Ovary (tissue), 9 donors: ENCODE data around the gene COL24A1. TPM values are rescaled to one million over a fixed set of nuclear protein-coding genes. Genes with fewer than 3 reads are reported as not detected.

Source experiments
- DNase-seq, 5 donors: peaks; one replicate each; pipeline ENCODE4 v3.0.0-alpha.2; 2019 to 2020
- H3K27ac ChIP-seq, 2 donors: fragments of 200-600 bp; one replicate each; pipeline versions ENCODE4 v1.5.1 to v1.8.0; 2019 to 2022
- H3K27me3 ChIP-seq: fragments of 200-600 bp; one replicate; pipeline ENCODE4 v1.8.0; 2022
- H3K36me3 ChIP-seq: fragments of 200-600 bp; sonication (generic); one replicate; pipeline ENCODE4 v1.5.1; 2019
- H3K4me1 ChIP-seq: one replicate; pipeline ENCODE4 v1.8.1; 2013; ENCODE audit warnings: mild to moderate bottlenecking, moderate library complexity; ENCODE audit not compliant: insufficient read depth
- H3K4me3 ChIP-seq: fragments of 200-600 bp; sonication (generic); one replicate; pipeline ENCODE4 v1.5.1; 2017
- H3K9me3 ChIP-seq, 2 donors: fragments of 200-600 bp in 1 of 2; sonication (generic) in 1 of 2; one replicate each; pipeline versions ENCODE4 v1.5.1 to v1.8.1; 2013 to 2019; ENCODE audit warnings: mild to moderate bottlenecking in 1 of 2, moderate library complexity in 1 of 2
- EP300 ChIP-seq: sonication (generic); formaldehyde crosslinking; IDR thresholded peaks from one replicate; pipeline ENCODE4 v1.6.1; 2017; ENCODE audit warnings: antibody characterized with exemption
- POLR2A ChIP-seq: fragments of 450-650 bp; IDR thresholded peaks from one replicate; pipeline ENCODE4 v1.6.1; 2017; ENCODE audit warnings: antibody characterized with exemption, mild to moderate bottlenecking, moderate library complexity
- WGBS, 3 donors: extraction: QIAGEN DNeasy Blood & Tissue Kit in 1 of 3; methylation state at CpG; one replicate each; pipeline versions ENCODE4 v1.1.5 to v1.1.7; 2013 to 2017; 5-methylcytosine and 5-hydroxymethylcytosine counted together
- intact Hi-C, 4 donors: fragments of 100-400 bp; cut with DNase I; formaldehyde crosslinking; loops; one replicate each; pipeline versions ENCODE4 v1.11.0 to v1.15.1; 2022 to 2023
- polyA plus RNA-seq, 2 donors: library from polyadenylated mRNA; stranded (reverse); fragments of 200-250 nt in 1 of 2; fragments of 350-450 nt in 1 of 2; fragmentation: Illumina TruSeq in 1 of 2; extraction: RNeasy Lipid Tissue Mini Kit (QIAGEN cat#74804) in 1 of 2; gene quantifications; one replicate each; pipeline ENCODE4 v1.2.3, GENCODE V29; 2013 to 2014
- total RNA-seq, 7 donors: library from RNA; depleted of rRNA in 2 of 7; stranded (reverse); fragments of >200 nt in 2 of 7; fragmentation: NEBNext Ultra II Directional in 3 of 7; extraction: Animal tissue kit (Norgen Biotek cat#: 25700) in 3 of 7; gene quantifications; one replicate each; pipeline versions ENCODE4 v1.1.0 to v1.2.4, GENCODE V29; 2016 to 2023
- TF ChIP-seq, protein P1 (sequence below), 3 donors: fragments of 450-650 bp in 2 of 3; fragments of 200-600 bp in 1 of 3; IDR thresholded peaks; one replicate each; pipeline versions ENCODE4 v1.5.1 to v1.8.0; 2016 to 2022; ENCODE audit warnings: antibody characterized with exemption in 3 of 3, mild to moderate bottlenecking in 1 of 3
- donor health status: DM: no; HTN: no; CAD: no; lungs with moderate emphysema.
- donor health status: DM: no; HTN: no; CAD: no.
- donor health status: Bipolar disorder and iron deficiency.
- donor health status: DM: yes; HTN: yes; CAD: no.
- donor health status: DM: no; HTN: no; CAD: no.
- donor health status: DM: yes; HTN: yes; CAD: no.

The COL24A1 gene
- total and polyA plus RNA-seq, 9 donors, result 0.31 to 5.8 (median 0.74) TPM

DNA sequence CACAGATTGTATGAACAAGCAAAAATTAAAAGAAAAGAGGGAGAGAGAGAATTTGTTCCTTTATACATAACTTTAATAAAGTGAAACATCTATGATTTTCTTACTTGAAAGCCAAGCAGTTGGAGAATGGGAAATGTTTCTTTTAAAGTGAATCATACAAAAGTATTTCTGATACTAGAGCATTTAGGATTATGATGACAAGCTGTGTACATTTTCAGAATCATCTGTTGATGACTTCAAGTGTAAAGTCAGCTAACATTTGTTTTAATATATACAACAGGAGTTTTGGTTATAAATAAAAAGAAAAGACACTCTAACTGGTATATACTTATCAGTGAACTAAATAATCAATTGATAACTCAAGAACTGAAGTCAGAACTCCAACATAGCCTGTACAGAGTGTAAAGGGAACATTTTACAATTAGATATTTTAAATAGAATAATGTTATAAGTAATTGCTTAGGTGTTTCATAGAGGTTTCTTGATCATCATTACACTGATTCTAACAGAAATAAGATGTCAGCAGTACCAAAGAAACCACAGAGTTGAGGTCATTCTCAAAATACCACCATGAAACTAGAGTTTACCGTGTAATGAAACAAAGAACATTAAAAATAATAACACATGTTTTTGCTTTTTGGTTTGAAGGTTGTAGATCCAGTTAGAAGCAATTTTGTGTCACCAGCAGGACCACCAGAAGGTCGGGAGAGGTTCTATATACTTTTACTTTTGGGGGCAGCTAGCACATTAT is 103.4 kb downstream of the COL24A1 start:
- no peaks in the 10 kb centered on the region for H3K36me3 ChIP-seq
- TF ChIP-seq, protein P1, sequence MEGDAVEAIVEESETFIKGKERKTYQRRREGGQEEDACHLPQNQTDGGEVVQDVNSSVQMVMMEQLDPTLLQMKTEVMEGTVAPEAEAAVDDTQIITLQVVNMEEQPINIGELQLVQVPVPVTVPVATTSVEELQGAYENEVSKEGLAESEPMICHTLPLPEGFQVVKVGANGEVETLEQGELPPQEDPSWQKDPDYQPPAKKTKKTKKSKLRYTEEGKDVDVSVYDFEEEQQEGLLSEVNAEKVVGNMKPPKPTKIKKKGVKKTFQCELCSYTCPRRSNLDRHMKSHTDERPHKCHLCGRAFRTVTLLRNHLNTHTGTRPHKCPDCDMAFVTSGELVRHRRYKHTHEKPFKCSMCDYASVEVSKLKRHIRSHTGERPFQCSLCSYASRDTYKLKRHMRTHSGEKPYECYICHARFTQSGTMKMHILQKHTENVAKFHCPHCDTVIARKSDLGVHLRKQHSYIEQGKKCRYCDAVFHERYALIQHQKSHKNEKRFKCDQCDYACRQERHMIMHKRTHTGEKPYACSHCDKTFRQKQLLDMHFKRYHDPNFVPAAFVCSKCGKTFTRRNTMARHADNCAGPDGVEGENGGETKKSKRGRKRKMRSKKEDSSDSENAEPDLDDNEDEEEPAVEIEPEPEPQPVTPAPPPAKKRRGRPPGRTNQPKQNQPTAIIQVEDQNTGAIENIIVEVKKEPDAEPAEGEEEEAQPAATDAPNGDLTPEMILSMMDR (IDR thresholded peaks at IDR 0.05), result no peak
- TF ChIP-seq POLR2A (no peak), EP300 (no peak)
- no peak overlapping the region for H3K27ac ChIP-seq
- no peak for DNase-seq
- no peak overlapping the region for H3K4me3 ChIP-seq
- no peaks in the 10 kb centered on the region for H3K9me3 ChIP-seq
- intact Hi-C loops, result no loop called here
- WGBS, 3 donors, result 92 to 95% (median 94%) methylated on average over 2 of the region's 2 CpGs
- no peaks in the 10 kb centered on the region for H3K27me3 ChIP-seq
- no peaks in the 10 kb centered on the region for H3K4me1 ChIP-seq

GRCh38 chr1:86035101-86035500 is 121.5 kb downstream of the COL24A1 start:
- WGBS, 3 donors, result 12 to 22% (median 13%) methylated on average over 1 of the region's 1 CpG
- intact Hi-C loops, result no loop called here

DNA sequence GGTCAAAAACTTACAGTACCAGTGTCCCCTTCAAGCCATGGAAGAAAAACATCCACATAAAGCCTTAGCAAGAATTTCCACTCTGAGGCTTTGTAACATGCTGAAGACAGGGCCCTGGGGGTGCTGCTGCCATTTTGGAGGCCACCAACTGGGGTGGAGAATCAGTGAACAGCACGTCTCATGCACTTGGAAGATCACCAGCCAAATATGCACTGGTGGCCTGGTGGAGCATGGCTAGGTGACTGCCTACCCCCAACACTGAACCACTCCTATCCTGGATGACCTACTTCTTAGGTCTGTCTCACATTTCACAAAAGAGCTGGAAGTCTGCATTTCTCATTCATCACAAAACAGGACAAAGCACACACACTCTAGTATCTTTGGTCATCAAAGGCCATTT is 126.4 kb downstream of the COL24A1 start:
- 76 to 93% (median 80%) methylated on average over 1 of the region's 1 CpG for WGBS, 3 donors

More at GRCh38 chr1:86035101-86035500, 121.5 kb downstream of the COL24A1 start:
- TF ChIP-seq EP300 (no peak), POLR2A (no peak)
- TF ChIP-seq, protein P1 (IDR thresholded peaks at IDR 0.05), result no peak
- no peak for DNase-seq
- Histone ChIP-seq H3K4me3 (no peak overlapping the region), H3K4me1 (no peaks in the 10 kb centered on the region), H3K36me3 (no peaks in the 10 kb centered on the region), H3K27me3 (no peaks in the 10 kb centered on the region), H3K27ac (no peak overlapping the region), H3K9me3 (no peaks in the 10 kb centered on the region)

GRCh38 chr1:86018283-86018923 is 138.2 kb downstream of the COL24A1 start:
- no peaks in the 10 kb centered on the region for H3K36me3 ChIP-seq
- H3K4me1 ChIP-seq, result no peaks in the 10 kb centered on the region
- H3K27ac ChIP-seq, result no peak overlapping the region
- no peaks in the 10 kb centered on the region for H3K27me3 ChIP-seq
- intact Hi-C loops, result no loop called here
- H3K4me3 ChIP-seq, result no peak overlapping the region
- H3K9me3 ChIP-seq, result no peaks in the 10 kb centered on the region
- TF ChIP-seq, protein P1 (IDR thresholded peaks at IDR 0.05), result peak in 1 of 3 donors; percentile 43
- no peak for TF ChIP-seq EP300
- DNase-seq, result no peak
- 38 to 42% (median 40%) methylated on average over 2 of the region's 2 CpGs for WGBS, 3 donors

More for the DNA sequence above, 126.4 kb downstream of the COL24A1 start:
- Histone ChIP-seq H3K27ac (no peak overlapping the region), H3K27me3 (no peaks in the 10 kb centered on the region), H3K4me3 (no peak overlapping the region), H3K4me1 (no peaks in the 10 kb centered on the region), H3K9me3 (no peaks in the 10 kb centered on the region), H3K36me3 (no peaks in the 10 kb centered on the region)
- TF ChIP-seq POLR2A (no peak), EP300 (no peak)
- TF ChIP-seq, protein P1 (IDR thresholded peaks at IDR 0.05), result no peak
- intact Hi-C loops, result no loop called here
- no peak for DNase-seq
